Hematopoietic multipotent progenitor cell treated with erythropoietin and hydrocortisone succinate and interleukin-3 and kit ligand, for 17 days (in vitro differentiated cells): Measurements from ENCODE around the gene CLCN6.
"Not testable (repeated sequence)": the region's sequence is repeated elsewhere in the genome, so short reads cannot be mapped to it uniquely, and the experiment has no call there.

ENCODE experiments used
- DNase-seq: peaks from one replicate; pipeline ENCODE4 v3.0.0-alpha.2; 2015; ENCODE audit warnings: low spot score

CLCN6 gene

GRCh38 chr1:11795238-11795890 is 10.6 kb upstream of the CLCN6 start:
- DNase-seq = no peak

- DNase-seq = peak; percentile 49
These were observed 9.8 kb upstream of the CLCN6 start for GRCh38 chr1:11796036-11796828.

- peak; percentile 86 for DNase-seq
These were observed 8.3 kb upstream of the CLCN6 start for GRCh38 chr1:11797525-11798216.

GRCh38 chr1:11799099-11799498 is 6.9 kb upstream of the CLCN6 start:
- no peak for DNase-seq

GRCh38 chr1:11799896-11800295 is 6.1 kb upstream of the CLCN6 start:
- DNase-seq = no peak

GRCh38 chr1:11800391-11800755 is 5.6 kb upstream of the CLCN6 start:
- DNase-seq = no peak

- DNase-seq = no peak
These were observed 5.1 kb upstream of the CLCN6 start for GRCh38 chr1:11800756-11801433.

- DNase-seq = no peak
These were observed 3.4 kb upstream of the CLCN6 start for GRCh38 chr1:11802616-11802972.

- DNase-seq = peak; percentile 85
These were observed 2.8 kb upstream of the CLCN6 start for GRCh38 chr1:11802973-11803885.

GRCh38 chr1:11803924-11804665 is 1.9 kb upstream of the CLCN6 start:
- not testable (repeated sequence) for DNase-seq

- DNase-seq = peak; percentile 84
These were observed 1.1 kb upstream of the CLCN6 start for GRCh38 chr1:11804666-11805421.

- DNase-seq = peak; percentile 89
These were observed 431 bp downstream of the CLCN6 start for GRCh38 chr1:11806307-11806936.

GRCh38 chr1:11807133-11807532 is 1.1 kb downstream of the CLCN6 start:
- DNase-seq = peak; percentile 64

GRCh38 chr1:11813021-11813420 is 7.0 kb downstream of the CLCN6 start:
- DNase-seq = no peak

- DNase-seq = no peak
These were observed 11.2 kb downstream of the CLCN6 start for GRCh38 chr1:11817192-11817591.

GRCh38 chr1:11822091-11822490 is 16.1 kb downstream of the CLCN6 start:
- no peak for DNase-seq

- no peak for DNase-seq
These were observed 17.6 kb downstream of the CLCN6 start for GRCh38 chr1:11823366-11824137.

- no peak for DNase-seq
These were observed 19.1 kb downstream of the CLCN6 start for GRCh38 chr1:11825131-11825530.

GRCh38 chr1:11826946-11827345 is 21.0 kb downstream of the CLCN6 start:
- DNase-seq = no peak
